IPS-15b (cell line): Measurements from ENCODE around the gene ELMO3.

ENCODE experiments used
- H3K27me3 ChIP-seq: one replicate; pipeline ENCODE4 v1.6.1; 2013; ENCODE audit warnings: low read length; ENCODE audit not compliant: control insufficient read depth, insufficient read depth
- H3K36me3 ChIP-seq: one replicate; pipeline ENCODE4 v1.6.1; 2013; ENCODE audit warnings: low read length; ENCODE audit not compliant: control insufficient read depth, insufficient read depth
- H3K4me1 ChIP-seq: one replicate; pipeline ENCODE4 v1.6.1; 2013; ENCODE audit warnings: mild to moderate bottlenecking, low read length; ENCODE audit not compliant: control insufficient read depth, insufficient read depth
- H3K4me3 ChIP-seq: one replicate; pipeline ENCODE4 v1.5.1; 2013; ENCODE audit warnings: low read depth, low read length
- H3K9ac ChIP-seq: one replicate; pipeline ENCODE4 v1.6.1; 2013; ENCODE audit warnings: low read depth, mild to moderate bottlenecking, low read length
- H3K9me3 ChIP-seq: one replicate; pipeline ENCODE4 v1.6.1; 2013; ENCODE audit warnings: mild to moderate bottlenecking, low read length; ENCODE audit not compliant: control insufficient read depth, insufficient read depth

Gene ELMO3

DNA sequence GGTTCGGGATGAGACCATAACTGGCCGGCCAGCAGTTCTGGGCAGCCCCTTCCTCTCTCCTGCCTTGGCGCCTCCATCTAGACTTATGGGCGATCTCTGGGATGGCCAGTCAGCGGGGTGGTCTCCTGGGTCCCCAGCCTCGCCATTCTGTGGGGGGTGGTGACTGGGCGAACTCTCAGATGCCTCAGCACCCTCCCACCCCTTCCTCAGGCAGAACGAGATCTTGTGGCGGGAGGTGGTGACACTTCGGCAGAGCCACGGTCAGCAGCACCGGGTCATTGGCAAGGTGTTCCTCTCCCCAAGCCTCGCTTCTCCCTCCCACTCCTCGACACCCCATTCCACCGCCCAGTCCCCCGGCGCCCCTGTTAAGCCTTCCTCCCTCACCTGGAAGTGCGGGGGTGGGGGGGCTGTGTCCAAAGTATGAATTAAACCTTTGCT lies 32.8 kb upstream of the ELMO3 start:
- no peaks in the 10 kb centered on the region for H3K36me3 ChIP-seq
- no peak overlapping the region for H3K9ac ChIP-seq
- peaks cover 9% of the 10 kb centered on the region for H3K4me1 ChIP-seq
- H3K4me3 ChIP-seq, result peak overlapping the region; percentile 37
- peaks cover 90% of the 10 kb centered on the region for H3K27me3 ChIP-seq
- no peaks in the 10 kb centered on the region for H3K9me3 ChIP-seq

- Histone ChIP-seq H3K4me1 (peaks cover 9% of the 10 kb centered on the region), H3K9me3 (no peaks in the 10 kb centered on the region), H3K4me3 (peak overlapping the region; percentile 37), H3K9ac (no peak overlapping the region), H3K36me3 (no peaks in the 10 kb centered on the region), H3K27me3 (peaks cover 90% of the 10 kb centered on the region)
Observed at GRCh38 chr16:67166598-67167168, 32.2 kb upstream of the ELMO3 start.

DNA sequence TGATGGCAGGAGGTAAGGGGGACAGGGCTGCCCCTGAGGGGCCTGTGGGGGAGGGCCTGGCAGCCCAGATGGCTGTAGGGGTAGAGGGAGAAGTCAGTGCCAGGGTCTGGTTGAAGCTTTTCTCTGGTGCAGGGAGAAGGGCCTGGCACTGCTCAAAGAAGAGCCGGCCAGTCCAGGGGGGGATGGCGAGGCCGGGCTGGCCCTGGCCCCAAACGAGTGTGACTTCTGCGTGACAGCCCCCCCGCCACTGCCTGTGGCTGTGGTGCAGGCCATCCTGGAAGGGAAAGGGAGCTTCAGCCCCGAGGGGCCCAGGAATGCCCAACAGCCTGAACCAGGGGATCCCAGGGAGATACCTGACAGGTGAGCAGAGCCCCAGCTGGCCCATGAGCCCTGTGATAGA lies 31.3 kb upstream of the ELMO3 start:
- no peak overlapping the region for H3K9ac ChIP-seq
- no peaks in the 10 kb centered on the region for H3K9me3 ChIP-seq
- H3K4me1 ChIP-seq, result peaks cover 9% of the 10 kb centered on the region
- H3K4me3 ChIP-seq, result no peak overlapping the region
- no peaks in the 10 kb centered on the region for H3K36me3 ChIP-seq
- H3K27me3 ChIP-seq, result peaks cover 90% of the 10 kb centered on the region

- Histone ChIP-seq H3K36me3 (no peaks in the 10 kb centered on the region), H3K4me3 (peak overlapping the region; percentile 78), H3K4me1 (peaks cover 12% of the 10 kb centered on the region), H3K9ac (no peak overlapping the region), H3K27me3 (peaks cover 90% of the 10 kb centered on the region), H3K9me3 (no peaks in the 10 kb centered on the region)
Observed at GRCh38 chr16:67169011-67169451, 29.9 kb upstream of the ELMO3 start.

DNA sequence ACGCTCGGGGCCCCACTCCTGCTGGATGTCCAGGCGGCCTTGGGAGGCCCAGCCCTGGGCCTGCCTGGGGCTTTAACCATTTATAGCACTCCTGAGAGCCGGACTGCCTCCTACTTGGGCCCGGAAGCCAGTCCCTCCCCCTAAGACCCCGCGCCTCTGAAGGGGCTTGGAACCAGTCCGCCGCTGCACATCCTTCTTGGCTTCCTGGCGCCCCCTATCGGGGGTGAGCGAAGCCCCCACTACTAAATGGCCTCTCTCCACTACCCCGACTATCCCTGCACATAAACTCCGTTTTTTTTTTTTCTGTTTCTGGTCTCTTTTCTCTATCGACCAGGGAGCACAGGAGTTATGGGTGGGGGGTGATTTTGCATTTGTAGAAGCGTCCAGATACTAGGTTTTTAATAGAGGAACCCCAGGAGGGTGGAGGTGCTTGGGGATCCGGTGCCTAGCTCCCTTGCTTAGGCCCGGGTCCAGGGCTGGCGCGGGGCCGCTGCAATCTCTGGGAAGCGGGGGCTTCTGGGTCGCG lies 29.2 kb upstream of the ELMO3 start:
- Histone ChIP-seq H3K4me1 (peaks cover 12% of the 10 kb centered on the region), H3K36me3 (no peaks in the 10 kb centered on the region), H3K4me3 (peak overlapping the region; percentile 78), H3K27me3 (peaks cover 91% of the 10 kb centered on the region), H3K9me3 (no peaks in the 10 kb centered on the region), H3K9ac (no peak overlapping the region)

DNA sequence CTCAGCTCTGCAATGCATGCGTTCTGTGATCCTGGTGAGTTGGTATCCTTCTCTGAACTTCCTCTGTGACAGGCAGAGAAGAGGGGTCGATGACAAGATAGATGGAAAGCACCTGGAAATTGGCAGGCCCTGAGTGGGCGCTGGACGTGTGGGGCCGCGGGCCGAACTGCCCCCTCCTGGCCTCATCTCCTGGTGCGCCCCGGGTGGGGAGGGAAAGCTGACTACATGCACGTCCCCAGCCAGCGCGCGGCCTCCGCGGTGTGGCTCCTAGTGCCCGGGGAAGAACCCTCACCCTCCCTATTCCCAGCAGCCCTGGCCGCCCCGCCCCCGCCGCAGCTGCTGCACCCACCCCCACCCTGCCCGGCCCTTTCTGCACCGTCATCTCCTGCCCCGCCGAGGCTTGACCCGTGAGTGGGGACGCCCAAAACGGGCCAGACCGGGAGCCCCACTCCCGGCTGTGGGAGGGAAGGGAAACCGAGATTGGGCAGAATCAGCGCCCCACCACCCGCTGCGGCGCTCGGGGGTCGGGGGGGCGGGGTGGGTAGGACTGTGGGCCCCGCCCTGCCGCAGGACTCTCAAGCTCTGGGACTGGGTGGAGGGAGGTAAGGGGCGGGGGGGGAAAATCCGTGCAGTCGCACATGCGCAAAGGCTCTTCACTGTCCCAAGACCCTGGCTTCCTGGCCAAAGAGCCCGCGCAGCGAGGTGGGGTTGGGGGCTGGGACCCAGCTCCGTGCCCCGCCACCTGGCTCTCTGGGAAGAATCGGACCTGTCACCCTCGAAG lies 28.6 kb upstream of the ELMO3 start, which contains the start of gene NOL3:
TSS of gene NOL3 (plus strand) at position 371 of the 781 bp plus-strand sequence.
- Histone ChIP-seq H3K27me3 (peaks cover 91% of the 10 kb centered on the region), H3K4me1 (peaks cover 11% of the 10 kb centered on the region)

GRCh38 chr16:67170949-67171649 lies 27.8 kb upstream of the ELMO3 start:
- H3K4me1 ChIP-seq, result peaks cover 11% of the 10 kb centered on the region
- no peaks in the 10 kb centered on the region for H3K36me3 ChIP-seq
- H3K9ac ChIP-seq, result peak overlapping the region; percentile 70
- H3K27me3 ChIP-seq, result peaks cover 90% of the 10 kb centered on the region
- H3K9me3 ChIP-seq, result no peaks in the 10 kb centered on the region
- peak overlapping the region; percentile 78 for H3K4me3 ChIP-seq

More for the DNA sequence above, 28.6 kb upstream of the ELMO3 start, which contains the start of gene NOL3:
- H3K9ac ChIP-seq, result peak within 1 kb of the TSS; percentile 70
- H3K36me3 ChIP-seq, result no peaks in the 10 kb centered on the region
- peak within 1 kb of the TSS; percentile 78 for H3K4me3 ChIP-seq
- no peaks in the 10 kb centered on the region for H3K9me3 ChIP-seq

GRCh38 chr16:67173323-67173722 lies 25.6 kb upstream of the ELMO3 start:
- H3K4me1 ChIP-seq, result peaks cover 12% of the 10 kb centered on the region
- H3K9ac ChIP-seq, result no peak overlapping the region
- peaks cover 86% of the 10 kb centered on the region for H3K27me3 ChIP-seq
- no peaks in the 10 kb centered on the region for H3K9me3 ChIP-seq
- no peaks in the 10 kb centered on the region for H3K36me3 ChIP-seq
- peak overlapping the region; percentile 59 for H3K4me3 ChIP-seq

DNA sequence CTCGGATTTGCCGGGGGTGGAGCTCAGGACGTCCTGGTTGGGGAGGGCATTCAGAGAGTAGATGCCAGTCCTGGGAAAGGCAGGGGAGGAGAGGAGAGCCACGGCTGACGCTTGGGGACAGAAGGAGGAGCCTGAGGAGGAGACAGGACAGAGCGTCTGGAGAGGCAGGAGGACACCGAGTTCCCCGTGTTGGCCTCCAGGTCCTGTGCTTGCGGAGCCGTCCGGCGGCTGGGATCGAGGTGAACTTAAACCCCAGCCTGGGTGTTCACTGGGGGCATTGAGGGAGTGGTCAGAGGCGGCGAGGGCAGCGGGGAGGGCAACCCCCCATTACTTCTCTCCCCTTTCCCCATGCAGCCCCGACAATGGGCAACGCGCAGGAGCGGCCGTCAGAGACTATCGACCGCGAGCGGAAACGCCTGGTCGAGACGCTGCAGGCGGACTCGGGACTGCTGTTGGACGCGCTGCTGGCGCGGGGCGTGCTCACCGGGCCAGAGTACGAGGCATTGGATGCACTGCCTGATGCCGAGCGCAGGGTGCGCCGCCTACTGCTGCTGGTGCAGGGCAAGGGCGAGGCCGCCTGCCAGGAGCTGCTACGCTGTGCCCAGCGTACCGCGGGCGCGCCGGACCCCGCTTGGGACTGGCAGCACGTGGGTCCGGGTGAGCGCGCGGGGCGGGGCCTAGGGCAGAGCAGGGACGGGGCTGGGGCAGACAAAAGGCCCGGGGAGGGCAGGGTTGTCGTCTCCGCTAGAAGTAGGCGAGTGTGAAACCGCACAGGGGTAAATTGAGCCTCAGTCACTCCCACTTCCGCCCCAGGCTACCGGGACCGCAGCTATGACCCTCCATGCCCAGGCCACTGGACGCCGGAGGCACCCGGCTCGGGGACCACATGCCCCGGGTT lies 24.9 kb upstream of the ELMO3 start:
- H3K4me1 ChIP-seq, result peaks cover 12% of the 10 kb centered on the region
- H3K4me3 ChIP-seq, result peak overlapping the region; percentile 59
- peaks cover 82% of the 10 kb centered on the region for H3K27me3 ChIP-seq
- no peaks in the 10 kb centered on the region for H3K9me3 ChIP-seq
- H3K36me3 ChIP-seq, result no peaks in the 10 kb centered on the region
- no peak overlapping the region for H3K9ac ChIP-seq

DNA sequence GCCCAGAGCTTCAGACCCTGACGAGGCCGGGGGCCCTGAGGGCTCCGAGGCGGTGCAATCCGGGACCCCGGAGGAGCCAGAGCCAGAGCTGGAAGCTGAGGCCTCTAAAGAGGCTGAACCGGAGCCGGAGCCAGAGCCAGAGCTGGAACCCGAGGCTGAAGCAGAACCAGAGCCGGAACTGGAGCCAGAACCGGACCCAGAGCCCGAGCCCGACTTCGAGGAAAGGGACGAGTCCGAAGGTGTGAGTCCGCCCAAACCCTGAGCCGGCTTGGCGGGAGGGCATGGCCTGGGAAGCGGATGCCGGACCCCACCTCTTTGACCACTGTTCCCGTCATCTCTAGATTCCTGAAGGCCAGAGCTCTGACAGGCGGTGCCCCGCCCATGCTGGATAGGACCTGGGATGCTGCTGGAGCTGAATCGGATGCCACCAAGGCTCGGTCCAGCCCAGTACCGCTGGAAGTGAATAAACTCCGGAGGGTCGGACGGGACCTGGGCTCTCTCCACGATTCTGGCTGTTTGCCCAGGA lies 24.2 kb upstream of the ELMO3 start:
- H3K4me3 ChIP-seq, result peak overlapping the region; percentile 59

More for the DNA sequence above, 24.2 kb upstream of the ELMO3 start:
- no peaks in the 10 kb centered on the region for H3K36me3 ChIP-seq
- no peaks in the 10 kb centered on the region for H3K9me3 ChIP-seq
- no peak overlapping the region for H3K9ac ChIP-seq
- peaks cover 12% of the 10 kb centered on the region for H3K4me1 ChIP-seq
- H3K27me3 ChIP-seq, result peaks cover 79% of the 10 kb centered on the region
